K562 (cell line): ENCODE data around the gene LOXL3. TPM values are rescaled to one million over a fixed set of nuclear protein-coding genes. Genes with fewer than 3 reads are reported as not detected.
A peak's percentile ranks its signal among the peaks of the same experiment; 100 is the strongest.

Experiments
- CCAR2 ChIP-seq: fragments of 200-400 bp; formaldehyde crosslinking; IDR thresholded peaks from 2 replicates; pipeline ENCODE4 v1.6.1; 2017; ENCODE audit warnings: mild to moderate bottlenecking, low read depth, low read length
- CEBPG ChIP-seq, 3 experiments: fragments of 200-800 bp in 1 of 3; sonication (Bioruptor generic) in 1 of 3; sonication (generic) in 1 of 3; formaldehyde crosslinking in 1 of 3; IDR thresholded peaks in 2 of 3; conservative IDR thresholded peaks in 1 of 3; 2 replicates each; pipeline versions ENCODE4 v1.6.1 to v1.8.0; 2016 to 2022; ENCODE audit warnings: missing compliant biosample characterization in 2 of 3, missing genetic modification characterization in 2 of 3, mild to moderate bottlenecking in 1 of 3, missing genetic modification reagents in 1 of 3
- DDX20 ChIP-seq: fragments of 450-650 bp; IDR thresholded peaks from 2 replicates; pipeline ENCODE4 v1.6.1; 2016; ENCODE audit warnings: missing genetic modification characterization, low read depth, mild to moderate bottlenecking, missing compliant biosample characterization, moderate library complexity
- EP300 ChIP-seq: IDR thresholded peaks from 2 replicates; pipeline ENCODE4 v1.6.1; 2012; ENCODE audit warnings: low read length, improper control_type of control experiment
- FOXJ3 ChIP-seq: sonication (generic); formaldehyde crosslinking; IDR thresholded peaks from 2 replicates; pipeline ENCODE4 v1.4.0; 2020; ENCODE audit warnings: mild to moderate bottlenecking, missing genetic modification reagents
- FOXK2 ChIP-seq, 2 experiments: fragments of 450-650 bp; IDR thresholded peaks in 1 of 2; conservative IDR thresholded peaks in 1 of 2; 2 replicates each; pipeline ENCODE4 v1.6.1; 2016; ENCODE audit warnings: low read depth in 2 of 2, mild to moderate bottlenecking in 1 of 2
- HMG20B ChIP-seq: fragments of 250-450 bp; sonication (Bioruptor Pico); IDR thresholded peaks from 2 replicates; pipeline ENCODE4 v1.5.0; 2021; ENCODE audit warnings: mild to moderate bottlenecking
- IFI16 ChIP-seq: fragments of 250-450 bp; sonication (Bioruptor Pico); IDR thresholded peaks from 2 replicates; pipeline ENCODE4 v2.1.2; 2022; ENCODE audit warnings: mild to moderate bottlenecking, inconsistent platforms
- NCOA2 ChIP-seq, 2 experiments: fragments of 450-650 bp; IDR thresholded peaks; 2 replicates each; pipeline ENCODE4 v1.6.1; 2018; ENCODE audit warnings: mild to moderate bottlenecking in 2 of 2, moderate library complexity in 1 of 2; ENCODE audit not compliant: partially characterized antibody in 2 of 2
- NCOR1 ChIP-seq: fragments of 450-650 bp; IDR thresholded peaks from 2 replicates; pipeline ENCODE4 v1.6.1; 2016; ENCODE audit warnings: mild to moderate bottlenecking, moderate library complexity
- NFXL1 ChIP-seq: fragments of 450-650 bp; formaldehyde crosslinking; IDR thresholded peaks from 2 replicates; pipeline ENCODE4 v1.4.0; 2021; ENCODE audit warnings: mild to moderate bottlenecking
- NFYB ChIP-seq: IDR thresholded peaks from 2 replicates; pipeline ENCODE4 v1.6.1; 2011; ENCODE audit warnings: mild to moderate bottlenecking, moderate library complexity; ENCODE audit not compliant: insufficient read length; ENCODE audit errors: extremely low read depth
- NR2F6 ChIP-seq: fragments of 450-650 bp; formaldehyde crosslinking; IDR thresholded peaks from 2 replicates; pipeline ENCODE4 v1.4.0; 2020; ENCODE audit warnings: mild to moderate bottlenecking
- POLR3G ChIP-seq: IDR thresholded peaks from 2 replicates; pipeline ENCODE4 v1.6.1; 2011; ENCODE audit not compliant: insufficient read length, insufficient replicate concordance; ENCODE audit errors: extremely low read depth
- SMAD1 ChIP-seq: fragments of 150-350 bp; IDR thresholded peaks from 2 replicates; pipeline ENCODE4 v1.6.1; 2014; ENCODE audit warnings: low read length, low read depth; ENCODE audit not compliant: partially characterized antibody
- TRIM24 ChIP-seq, 2 experiments: fragments of 450-650 bp; IDR thresholded peaks; 2 replicates each; pipeline ENCODE4 v1.6.1; 2016
- ZKSCAN1 ChIP-seq: fragments of 150-350 bp; IDR thresholded peaks from 2 replicates; pipeline ENCODE4 v1.6.1; 2016; ENCODE audit warnings: low read depth, low read length
- ZNF121 ChIP-seq: sonication (generic); formaldehyde crosslinking; conservative IDR thresholded peaks from 2 replicates; pipeline ENCODE4 v1.8.0; 2022; ENCODE audit warnings: missing genetic modification reagents
- ZNF253 ChIP-seq: fragments of 250-450 bp; sonication (Bioruptor Pico); conservative IDR thresholded peaks from 2 replicates; pipeline ENCODE4 v1.6.1; 2021; ENCODE audit warnings: mild to moderate bottlenecking
- ZNF551 ChIP-seq: fragments of 250-450 bp; sonication (Bioruptor Pico); IDR thresholded peaks from 2 replicates; pipeline ENCODE4 v1.5.0; 2021; ENCODE audit warnings: mild to moderate bottlenecking, moderate library complexity
- polyA plus RNA-seq, 8 experiments: library from polyadenylated mRNA; depleted of rRNA in 4 of 8; stranded (reverse) in 5 of 8; unstranded in 3 of 8; fragments of >200 nt; fragmentation: Nextera tagmentation in 2 of 8; fragmentation: Illumina TruSeq in 1 of 8; extraction: Ambion mirVana in 2 of 8; extraction: Trizol in 1 of 8; gene quantifications; 2 replicates each; pipeline versions ENCODE4 v1.2.1 to v1.2.3, GENCODE V29; 2011 to 2014; ENCODE audit warnings: inconsistent platforms in 1 of 8, missing spikeins in 1 of 8
- total RNA-seq, 7 experiments: library from RNA; depleted of rRNA in 6 of 7; stranded (reverse); fragments of >200 nt in 6 of 7; fragmentation: Illumina TruSeq in 2 of 7; extraction: Trizol in 2 of 7; gene quantifications; 2 replicates each; pipeline versions ENCODE4 v1.2.1 to v1.2.3, GENCODE V29; 2011 to 2021; ENCODE audit warnings: low replicate concordance in 1 of 7
- TF ChIP-seq, protein P1 (sequence below), 2 experiments: fragments of 450-650 bp; IDR thresholded peaks; 2 replicates each; pipeline ENCODE4 v1.6.1; 2018; ENCODE audit warnings: mild to moderate bottlenecking in 2 of 2, low read depth in 1 of 2; ENCODE audit not compliant: partially characterized antibody in 2 of 2
- TF ChIP-seq, protein P2 (sequence below): fragments of 450-650 bp; formaldehyde crosslinking; IDR thresholded peaks from 2 replicates; pipeline ENCODE4 v1.4.0; 2020; ENCODE audit warnings: mild to moderate bottlenecking, moderate library complexity

The LOXL3 gene
- total and polyA plus RNA-seq, 9 of the 15 experiments (the other 6 are each of a cell fraction or from before 2014, with no cell fraction given) = 0.22 to 0.99 (median 0.31) TPM

DNA sequence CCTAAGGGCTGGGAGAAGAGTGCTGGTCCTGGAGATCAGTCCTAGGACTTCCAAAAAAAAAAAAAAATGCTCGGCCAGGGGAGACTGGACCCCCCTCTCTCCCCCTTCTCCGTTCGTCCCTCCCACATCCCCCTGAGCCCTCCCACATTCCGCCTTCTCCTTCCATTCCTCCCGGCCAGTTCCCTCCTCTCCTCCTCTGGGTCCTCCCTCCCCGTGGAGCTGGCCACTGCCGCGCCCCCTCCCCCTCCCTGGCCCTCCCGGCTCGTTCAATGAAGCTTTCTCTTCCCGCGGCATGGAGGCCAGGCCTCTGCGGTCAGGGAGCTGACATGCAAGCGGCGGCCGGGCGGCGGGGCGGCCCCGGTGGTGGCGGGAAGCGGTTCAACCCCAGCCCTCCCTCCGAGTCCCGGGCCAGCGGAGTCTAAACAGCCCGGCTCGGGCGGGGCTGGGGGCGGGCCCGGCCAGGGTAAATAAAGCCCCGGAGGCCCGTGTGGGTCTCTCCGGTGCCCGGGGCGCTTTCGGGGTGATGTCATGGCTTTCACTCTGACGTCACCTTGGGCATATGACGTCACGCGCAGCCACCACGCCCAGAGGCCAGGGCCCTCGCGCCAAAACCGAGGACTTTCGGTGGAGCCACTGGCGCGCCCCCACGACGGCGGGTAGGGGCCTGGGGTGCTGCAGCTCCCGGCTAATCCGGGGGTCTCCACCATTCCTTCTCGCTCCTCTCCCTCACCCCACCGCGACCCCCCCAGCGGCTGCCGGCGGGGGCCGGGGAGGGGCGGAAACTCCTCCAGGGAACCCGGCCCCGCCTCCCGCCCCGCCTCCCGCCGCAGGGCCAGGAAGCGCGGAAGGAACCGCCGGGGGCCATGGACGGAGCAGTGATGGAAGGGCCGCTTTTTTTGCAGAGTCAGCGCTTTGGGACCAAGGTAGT is at the start of gene LOXL3, which contains the start of gene DOK1 (continued):
- TF ChIP-seq ZNF253 = no peak
- no peak for TF ChIP-seq NCOA2 (IDR thresholded peaks at IDR 0.05; ENCODE audit: partially characterized antibody in 2 of 2)
- no peak for TF ChIP-seq ZKSCAN1
- TF ChIP-seq, protein P1, sequence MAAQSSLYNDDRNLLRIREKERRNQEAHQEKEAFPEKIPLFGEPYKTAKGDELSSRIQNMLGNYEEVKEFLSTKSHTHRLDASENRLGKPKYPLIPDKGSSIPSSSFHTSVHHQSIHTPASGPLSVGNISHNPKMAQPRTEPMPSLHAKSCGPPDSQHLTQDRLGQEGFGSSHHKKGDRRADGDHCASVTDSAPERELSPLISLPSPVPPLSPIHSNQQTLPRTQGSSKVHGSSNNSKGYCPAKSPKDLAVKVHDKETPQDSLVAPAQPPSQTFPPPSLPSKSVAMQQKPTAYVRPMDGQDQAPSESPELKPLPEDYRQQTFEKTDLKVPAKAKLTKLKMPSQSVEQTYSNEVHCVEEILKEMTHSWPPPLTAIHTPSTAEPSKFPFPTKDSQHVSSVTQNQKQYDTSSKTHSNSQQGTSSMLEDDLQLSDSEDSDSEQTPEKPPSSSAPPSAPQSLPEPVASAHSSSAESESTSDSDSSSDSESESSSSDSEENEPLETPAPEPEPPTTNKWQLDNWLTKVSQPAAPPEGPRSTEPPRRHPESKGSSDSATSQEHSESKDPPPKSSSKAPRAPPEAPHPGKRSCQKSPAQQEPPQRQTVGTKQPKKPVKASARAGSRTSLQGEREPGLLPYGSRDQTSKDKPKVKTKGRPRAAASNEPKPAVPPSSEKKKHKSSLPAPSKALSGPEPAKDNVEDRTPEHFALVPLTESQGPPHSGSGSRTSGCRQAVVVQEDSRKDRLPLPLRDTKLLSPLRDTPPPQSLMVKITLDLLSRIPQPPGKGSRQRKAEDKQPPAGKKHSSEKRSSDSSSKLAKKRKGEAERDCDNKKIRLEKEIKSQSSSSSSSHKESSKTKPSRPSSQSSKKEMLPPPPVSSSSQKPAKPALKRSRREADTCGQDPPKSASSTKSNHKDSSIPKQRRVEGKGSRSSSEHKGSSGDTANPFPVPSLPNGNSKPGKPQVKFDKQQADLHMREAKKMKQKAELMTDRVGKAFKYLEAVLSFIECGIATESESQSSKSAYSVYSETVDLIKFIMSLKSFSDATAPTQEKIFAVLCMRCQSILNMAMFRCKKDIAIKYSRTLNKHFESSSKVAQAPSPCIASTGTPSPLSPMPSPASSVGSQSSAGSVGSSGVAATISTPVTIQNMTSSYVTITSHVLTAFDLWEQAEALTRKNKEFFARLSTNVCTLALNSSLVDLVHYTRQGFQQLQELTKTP (IDR thresholded peaks at IDR 0.05; ENCODE audit: low read depth in 1 of 2, partially characterized antibody in 2 of 2) = no peak
- no peak for TF ChIP-seq TRIM24 (IDR thresholded peaks at IDR 0.05)
- TF ChIP-seq, protein P2, sequence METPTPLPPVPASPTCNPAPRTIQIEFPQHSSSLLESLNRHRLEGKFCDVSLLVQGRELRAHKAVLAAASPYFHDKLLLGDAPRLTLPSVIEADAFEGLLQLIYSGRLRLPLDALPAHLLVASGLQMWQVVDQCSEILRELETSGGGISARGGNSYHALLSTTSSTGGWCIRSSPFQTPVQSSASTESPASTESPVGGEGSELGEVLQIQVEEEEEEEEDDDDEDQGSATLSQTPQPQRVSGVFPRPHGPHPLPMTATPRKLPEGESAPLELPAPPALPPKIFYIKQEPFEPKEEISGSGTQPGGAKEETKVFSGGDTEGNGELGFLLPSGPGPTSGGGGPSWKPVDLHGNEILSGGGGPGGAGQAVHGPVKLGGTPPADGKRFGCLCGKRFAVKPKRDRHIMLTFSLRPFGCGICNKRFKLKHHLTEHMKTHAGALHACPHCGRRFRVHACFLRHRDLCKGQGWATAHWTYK = 0 out of 2 replicates have a peak, but pooled peaks have one; percentile 40
- no peak for TF ChIP-seq CCAR2
- TF ChIP-seq EP300 = 0 out of 2 replicates have a peak, but pooled peaks have one; percentile 10
- no peak for TF ChIP-seq IFI16 (CRISPR knock-in tag)
- TF ChIP-seq HMG20B (CRISPR knock-in tag) = no peak
- no peak for TF ChIP-seq CEBPG (CRISPR knock-in tag; IDR thresholded peaks at IDR 0.05)
- TF ChIP-seq CEBPG (tag; conservative IDR thresholded peaks at IDR 0.05 in 1 of 2, IDR thresholded peaks at IDR 0.05 in 1 of 2) = no peak
- no peak for TF ChIP-seq POLR3G
- TF ChIP-seq DDX20 (tag) = no peak
- TF ChIP-seq SMAD1 = peak; percentile 23
- TF ChIP-seq NCOR1 = no peak
- no peak for TF ChIP-seq ZNF551 (CRISPR knock-in tag)
- no peak for TF ChIP-seq FOXJ3 (CRISPR knock-in tag)
- TF ChIP-seq NR2F6 (CRISPR knock-in tag) = no peak
- TF ChIP-seq ZNF121 = no peak
- TF ChIP-seq NFYB = no peak
- TF ChIP-seq FOXK2 (conservative IDR thresholded peaks at IDR 0.05 in 1 of 2, IDR thresholded peaks at IDR 0.05 in 1 of 2; ENCODE audit: low read depth in 2 of 2) = peak in 1 of 2 experiments; percentile 16; a peak in 1 of 4 replicates
- TF ChIP-seq NFXL1 (CRISPR knock-in tag) = no peak
